ENCODE results near the gene PLK3. TPM values are rescaled to one million over a fixed set of nuclear protein-coding genes. Genes with fewer than 3 reads are reported as not detected.
A peak's percentile ranks its signal among the peaks of the same experiment; 100 is the strongest.

PLK3 gene
- total RNA-seq, 1 experiment from 2014 or later: 12.7 TPM

GRCh38 chr1:44798481-44799365 lies 1.5 kb upstream of the PLK3 start:
- Histone ChIP-seq H3K4me2 (peak overlapping the region; percentile 94; the same call in 1 of the 2 replicates), H3F3A (ENCODE audit: insufficient read depth, low read depth) (peaks cover 51% of the 10 kb centered on the region), H3K79me2 (ENCODE audit: low read depth) (peaks cover 22% of the 10 kb centered on the region), H3K36me3 (ENCODE audit: low read depth) (no peaks in the 10 kb centered on the region; the same call in 1 of the 2 replicates), H4K20me1 (ENCODE audit: insufficient read depth) (no peaks in the 10 kb centered on the region), H2AFZ (no peak overlapping the region), H3K4me1 (replicated peaks; ENCODE audit: insufficient read depth) (peaks cover 32% of the 10 kb centered on the region), H3K27me3 (ENCODE audit: insufficient read depth, low read depth) (no peaks in the 10 kb centered on the region), H3K9me2 (ENCODE audit: insufficient read depth) (no peaks in the 10 kb centered on the region), H3K4me3 (no peak overlapping the region; the same call in 1 of the 2 replicates), H3K27ac (peak overlapping the region; percentile 58; the same call in 1 of the 2 replicates), H3K9me3 (ENCODE audit: insufficient read depth, low read depth) (no peaks in the 10 kb centered on the region)
- POLR2A ChIA-PET (ENCODE audit: unreplicated experiment): interaction anchor here (0.8 kb wide), 1 partner anchor 19 kb away, joined by 5 read pairs; no protein-coding TSS in a partner anchor
- BruUV-seq (replicated peaks): no TSS peak
- TF ChIP-seq CTCF (conservative IDR thresholded peaks at IDR 0.05): no peak
- TF ChIP-seq EZH2 (IDR thresholded peaks at IDR 0.05; ENCODE audit: low read depth): no peak
- DNase-seq: no peak
- intact Hi-C loops (cut with micrococcal nuclease; ENCODE audit: unreplicated experiment): no loop called here
- CTCF ChIA-PET: interaction anchor here (0.6 to 1.5 kb wide), 4 partner anchors 10 to 558 kb away, joined by 3 to 4 read pairs (median 4); partner anchors contain the start of gene BTBD19

GRCh38 chr1:44801491-44802305 lies 1.5 kb downstream of the PLK3 start:
- Histone ChIP-seq H3K9me2 (ENCODE audit: insufficient read depth) (no peaks in the 10 kb centered on the region), H3K79me2 (ENCODE audit: low read depth) (peaks cover 41% of the 10 kb centered on the region), H3F3A (ENCODE audit: insufficient read depth, low read depth) (peaks cover 61% of the 10 kb centered on the region), H3K9me3 (ENCODE audit: insufficient read depth, low read depth) (no peaks in the 10 kb centered on the region), H3K36me3 (ENCODE audit: low read depth) (peaks cover 10% of the 10 kb centered on the region; the same call in 1 of the 2 replicates), H3K27ac (peak overlapping the region; percentile 81), H3K4me2 (peak overlapping the region; percentile 94), H2AFZ (no peak overlapping the region), H3K4me1 (replicated peaks; ENCODE audit: insufficient read depth) (peaks cover 59% of the 10 kb centered on the region), H3K27me3 (ENCODE audit: insufficient read depth, low read depth) (no peaks in the 10 kb centered on the region), H3K4me3 (peak overlapping the region; percentile 82), H4K20me1 (ENCODE audit: insufficient read depth) (no peaks in the 10 kb centered on the region)
- POLR2A ChIA-PET (ENCODE audit: unreplicated experiment): interaction anchor here (0.6 kb wide), 1 partner anchor 26 kb away, joined by 3 read pairs; the partner anchor contains the start of gene RPS8
- DNase-seq: peak in 1 of 2 experiments; percentile 59
- TF ChIP-seq CTCF (conservative IDR thresholded peaks at IDR 0.05): no peak
- no peak for TF ChIP-seq EZH2 (IDR thresholded peaks at IDR 0.05; ENCODE audit: low read depth)
- no TSS peak for BruUV-seq (replicated peaks)
- intact Hi-C loops (cut with micrococcal nuclease; ENCODE audit: unreplicated experiment): loop anchor here (1.0 to 10.0 kb wide), 5 partner anchors 18 to 783 kb away; partner anchors contain the start of genes KIF2C, NASP, RNU5D-1 and SLC6A9
- CTCF ChIA-PET: interaction anchor here (0.7 to 1.0 kb wide), 2 partner anchors 81 to 209 kb away, joined by 4 to 13 read pairs; no protein-coding TSS in a partner anchor

Data from PC-9 (cell line).